ENCODE results near the gene DGKI. TPM values are rescaled to one million over a fixed set of nuclear protein-coding genes. Genes with fewer than 3 reads are reported as not detected.

Gene DGKI
- total RNA-seq, 1 experiment from 2014 or later, result 0.55 TPM

DNA sequence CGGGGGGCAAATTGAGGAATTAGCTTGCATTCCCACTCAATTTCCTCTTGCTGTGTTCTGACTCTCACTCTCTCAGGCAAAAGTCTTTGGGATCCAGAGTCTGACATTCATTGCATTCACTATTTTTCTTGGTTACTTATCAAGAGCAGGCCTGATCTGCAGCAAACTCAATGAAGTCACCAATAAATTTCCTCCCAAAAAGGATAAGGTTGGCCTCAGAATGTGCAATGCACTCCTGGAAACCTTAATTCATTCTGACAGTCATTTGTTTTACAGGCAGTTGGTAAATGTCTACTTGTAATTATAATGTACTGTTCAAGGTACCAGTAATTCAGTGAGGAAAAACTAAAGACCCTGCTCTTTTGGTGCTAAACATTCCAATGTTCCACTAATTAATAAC lies 6.3 kb upstream of the DGKI start:
- no CpG with 5 or more reads among the region's 1 CpG for WGBS (ENCODE audit: extremely low coverage, insufficient read length, low lambda C conversion rate)
- Histone ChIP-seq H3K27ac (ENCODE audit: insufficient read length, low read depth, low read length) (no peak overlapping the region), H3K4ac (ENCODE audit: low read depth, low read length) (no peak overlapping the region), H3K4me2 (ENCODE audit: insufficient read depth, insufficient read length, low read length) (no peak overlapping the region), H3K14ac (ENCODE audit: insufficient read depth, low read length) (no peak overlapping the region), H3K56ac (ENCODE audit: insufficient read length, low read depth, low read length) (no peak overlapping the region), H3K79me2 (ENCODE audit: insufficient read depth, low read length) (no peaks in the 10 kb centered on the region), H2AFZ (ENCODE audit: low read length) (no peak overlapping the region), H3K9me3 (ENCODE audit: control insufficient read depth, low read depth, low read length) (no peaks in the 10 kb centered on the region), H3K23me2 (ENCODE audit: insufficient read length, low read depth, low read length, poor library complexity, severe bottlenecking) (no peaks in the 10 kb centered on the region), H3K18ac (ENCODE audit: insufficient read length, low read depth, low read length) (no peak overlapping the region), H3T11ph (ENCODE audit: low read length) (no peak overlapping the region), H2BK20ac (ENCODE audit: low read depth, low read length, poor library complexity, severe bottlenecking) (no peak overlapping the region), H4K5ac (ENCODE audit: insufficient read length, low read depth, low read length) (no peak overlapping the region), H4K8ac (replicated peaks; ENCODE audit: insufficient read length, low read depth, low read length) (no peak overlapping the region), H3K23ac (ENCODE audit: insufficient read length, low read depth, low read length) (no peak overlapping the region), H2BK15ac (ENCODE audit: low read depth, low read length) (no peak overlapping the region), H2BK5ac (ENCODE audit: insufficient read length, low read length) (no peak overlapping the region), H3K4me1 (ENCODE audit: insufficient read depth, low read length) (no peaks in the 10 kb centered on the region), H2AK5ac (ENCODE audit: insufficient read length, low read length) (no peak overlapping the region), H2BK12ac (ENCODE audit: insufficient read length, low read depth, low read length) (no peak overlapping the region), H4K20me1 (ENCODE audit: control insufficient read depth, insufficient read depth, insufficient read length) (no peaks in the 10 kb centered on the region), H2BK120ac (ENCODE audit: low read depth, low read length, poor library complexity, severe bottlenecking) (no peak overlapping the region), H3K79me1 (ENCODE audit: insufficient read depth, low read depth, low read length, poor library complexity, severe bottlenecking) (no peaks in the 10 kb centered on the region), H3K9ac (ENCODE audit: extremely low read depth, insufficient read length, low read length) (no peak overlapping the region), H3K27me3 (ENCODE audit: insufficient read depth, low read length) (peaks cover 8% of the 10 kb centered on the region), H4K91ac (ENCODE audit: insufficient read length, low read depth, low read length) (no peak overlapping the region)
- peaks cover 0 to under 1% of the 10 kb centered on the region in 2 experiments; a peak in 1 of 4 replicates for H3K4me1 Mint-ChIP-seq
- no peaks in the 10 kb centered on the region for H3K9me3 Mint-ChIP-seq
- H3K27me3 Mint-ChIP-seq (ENCODE audit: low read depth), result peaks cover 23% of the 10 kb centered on the region
- TF ChIP-seq, protein P1, sequence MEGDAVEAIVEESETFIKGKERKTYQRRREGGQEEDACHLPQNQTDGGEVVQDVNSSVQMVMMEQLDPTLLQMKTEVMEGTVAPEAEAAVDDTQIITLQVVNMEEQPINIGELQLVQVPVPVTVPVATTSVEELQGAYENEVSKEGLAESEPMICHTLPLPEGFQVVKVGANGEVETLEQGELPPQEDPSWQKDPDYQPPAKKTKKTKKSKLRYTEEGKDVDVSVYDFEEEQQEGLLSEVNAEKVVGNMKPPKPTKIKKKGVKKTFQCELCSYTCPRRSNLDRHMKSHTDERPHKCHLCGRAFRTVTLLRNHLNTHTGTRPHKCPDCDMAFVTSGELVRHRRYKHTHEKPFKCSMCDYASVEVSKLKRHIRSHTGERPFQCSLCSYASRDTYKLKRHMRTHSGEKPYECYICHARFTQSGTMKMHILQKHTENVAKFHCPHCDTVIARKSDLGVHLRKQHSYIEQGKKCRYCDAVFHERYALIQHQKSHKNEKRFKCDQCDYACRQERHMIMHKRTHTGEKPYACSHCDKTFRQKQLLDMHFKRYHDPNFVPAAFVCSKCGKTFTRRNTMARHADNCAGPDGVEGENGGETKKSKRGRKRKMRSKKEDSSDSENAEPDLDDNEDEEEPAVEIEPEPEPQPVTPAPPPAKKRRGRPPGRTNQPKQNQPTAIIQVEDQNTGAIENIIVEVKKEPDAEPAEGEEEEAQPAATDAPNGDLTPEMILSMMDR (conservative IDR thresholded peaks at IDR 0.05), result no peak
- H3K4me3 Mint-ChIP-seq, result no peak overlapping the region
- no peaks in the 10 kb centered on the region; a peak in 1 of 7 replicates for H3K36me3 Mint-ChIP-seq (ENCODE audit: insufficient read depth in 1 of 3, low read depth in 3 of 3)
- no peak for DNase-seq
- H3K27ac Mint-ChIP-seq, result no peak overlapping the region
